ENCODE measurements around the gene F2RL1.
"Not testable (repeated sequence)": the region's sequence is repeated elsewhere in the genome, so short reads cannot be mapped to it uniquely, and the experiment has no call there.

GRCh38 chr5:76812209-76812608, 6.6 kb upstream of the F2RL1 start:
- TF ChIP-seq, protein P1, sequence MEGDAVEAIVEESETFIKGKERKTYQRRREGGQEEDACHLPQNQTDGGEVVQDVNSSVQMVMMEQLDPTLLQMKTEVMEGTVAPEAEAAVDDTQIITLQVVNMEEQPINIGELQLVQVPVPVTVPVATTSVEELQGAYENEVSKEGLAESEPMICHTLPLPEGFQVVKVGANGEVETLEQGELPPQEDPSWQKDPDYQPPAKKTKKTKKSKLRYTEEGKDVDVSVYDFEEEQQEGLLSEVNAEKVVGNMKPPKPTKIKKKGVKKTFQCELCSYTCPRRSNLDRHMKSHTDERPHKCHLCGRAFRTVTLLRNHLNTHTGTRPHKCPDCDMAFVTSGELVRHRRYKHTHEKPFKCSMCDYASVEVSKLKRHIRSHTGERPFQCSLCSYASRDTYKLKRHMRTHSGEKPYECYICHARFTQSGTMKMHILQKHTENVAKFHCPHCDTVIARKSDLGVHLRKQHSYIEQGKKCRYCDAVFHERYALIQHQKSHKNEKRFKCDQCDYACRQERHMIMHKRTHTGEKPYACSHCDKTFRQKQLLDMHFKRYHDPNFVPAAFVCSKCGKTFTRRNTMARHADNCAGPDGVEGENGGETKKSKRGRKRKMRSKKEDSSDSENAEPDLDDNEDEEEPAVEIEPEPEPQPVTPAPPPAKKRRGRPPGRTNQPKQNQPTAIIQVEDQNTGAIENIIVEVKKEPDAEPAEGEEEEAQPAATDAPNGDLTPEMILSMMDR (IDR thresholded peaks at IDR 0.05): not testable (repeated sequence)
- TF ChIP-seq EP300 (IDR thresholded peaks at IDR 0.05): not testable (repeated sequence)
